HL-60 (cell line): ENCODE measurements around the gene ACOT12.

Experiments used
- DNase-seq, 2 experiments: peaks; one replicate each; pipeline ENCODE4 v3.0.0-alpha.2; 2010 to 2020; ENCODE audit warnings: low read depth in 1 of 2, low spot score in 1 of 2
- H3K27ac ChIP-seq: fragments of 250-450 bp; sonication (Bioruptor Pico); replicated peaks from 2 replicates; pipeline ENCODE4 v1.5.1; 2020; ENCODE audit warnings: mild to moderate bottlenecking, moderate library complexity
- H3K27me3 ChIP-seq: fragments of 250-450 bp; sonication (Bioruptor Pico); 2 replicates; pipeline ENCODE4 v1.5.1; 2021; ENCODE audit warnings: mild to moderate bottlenecking, moderate library complexity; ENCODE audit not compliant: insufficient read depth, poor library complexity, severe bottlenecking
- H3K4me3 ChIP-seq: replicated peaks from 2 replicates; pipeline ENCODE4 v1.5.1; 2011; ENCODE audit warnings: mild to moderate bottlenecking, control low read depth, low read length; ENCODE audit not compliant: insufficient read depth
- CTCF ChIP-seq: IDR thresholded peaks from one replicate; pipeline ENCODE4 v1.5.1; 2011; ENCODE audit warnings: low read length, control low read depth, inconsistent platforms; ENCODE audit not compliant: insufficient read depth
- GABPA ChIP-seq: IDR thresholded peaks from 2 replicates; pipeline ENCODE4 v1.6.1; 2012; ENCODE audit warnings: low read depth
- POLR2AphosphoS5 ChIP-seq: IDR thresholded peaks from 2 replicates; pipeline ENCODE4 v1.6.1; 2012; ENCODE audit warnings: low read depth
- SPI1 ChIP-seq: IDR thresholded peaks from 2 replicates; pipeline ENCODE4 v1.6.1; 2012; ENCODE audit warnings: low read depth, mild to moderate bottlenecking, borderline replicate concordance
- TF ChIP-seq, protein P1 (sequence below): IDR thresholded peaks from 2 replicates; pipeline ENCODE4 v1.6.1; 2012; ENCODE audit warnings: low read depth; ENCODE audit not compliant: insufficient replicate concordance

Gene ACOT12

DNA sequence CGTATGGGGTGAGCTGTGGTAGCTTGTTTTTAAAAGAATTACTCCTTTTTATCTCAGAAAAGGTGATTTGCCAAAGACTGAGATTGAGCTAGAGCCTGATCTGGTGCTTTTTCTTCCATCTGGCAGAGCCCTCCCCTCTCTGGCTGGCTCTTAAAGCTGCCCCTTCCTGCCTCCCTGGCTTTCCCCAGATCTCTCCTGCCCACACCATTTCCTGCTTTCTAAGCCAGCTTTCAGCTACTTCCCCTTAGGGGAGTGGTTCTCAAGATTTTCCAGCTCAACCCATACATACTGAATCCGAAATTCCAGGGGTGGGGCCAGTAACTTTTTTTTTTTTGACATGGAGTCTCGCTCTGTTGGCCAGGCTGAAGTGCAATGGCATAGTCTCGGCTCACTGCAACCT lies 4.8 kb upstream of the ACOT12 start:
- DNase-seq = no peak
- TF ChIP-seq, protein P1, sequence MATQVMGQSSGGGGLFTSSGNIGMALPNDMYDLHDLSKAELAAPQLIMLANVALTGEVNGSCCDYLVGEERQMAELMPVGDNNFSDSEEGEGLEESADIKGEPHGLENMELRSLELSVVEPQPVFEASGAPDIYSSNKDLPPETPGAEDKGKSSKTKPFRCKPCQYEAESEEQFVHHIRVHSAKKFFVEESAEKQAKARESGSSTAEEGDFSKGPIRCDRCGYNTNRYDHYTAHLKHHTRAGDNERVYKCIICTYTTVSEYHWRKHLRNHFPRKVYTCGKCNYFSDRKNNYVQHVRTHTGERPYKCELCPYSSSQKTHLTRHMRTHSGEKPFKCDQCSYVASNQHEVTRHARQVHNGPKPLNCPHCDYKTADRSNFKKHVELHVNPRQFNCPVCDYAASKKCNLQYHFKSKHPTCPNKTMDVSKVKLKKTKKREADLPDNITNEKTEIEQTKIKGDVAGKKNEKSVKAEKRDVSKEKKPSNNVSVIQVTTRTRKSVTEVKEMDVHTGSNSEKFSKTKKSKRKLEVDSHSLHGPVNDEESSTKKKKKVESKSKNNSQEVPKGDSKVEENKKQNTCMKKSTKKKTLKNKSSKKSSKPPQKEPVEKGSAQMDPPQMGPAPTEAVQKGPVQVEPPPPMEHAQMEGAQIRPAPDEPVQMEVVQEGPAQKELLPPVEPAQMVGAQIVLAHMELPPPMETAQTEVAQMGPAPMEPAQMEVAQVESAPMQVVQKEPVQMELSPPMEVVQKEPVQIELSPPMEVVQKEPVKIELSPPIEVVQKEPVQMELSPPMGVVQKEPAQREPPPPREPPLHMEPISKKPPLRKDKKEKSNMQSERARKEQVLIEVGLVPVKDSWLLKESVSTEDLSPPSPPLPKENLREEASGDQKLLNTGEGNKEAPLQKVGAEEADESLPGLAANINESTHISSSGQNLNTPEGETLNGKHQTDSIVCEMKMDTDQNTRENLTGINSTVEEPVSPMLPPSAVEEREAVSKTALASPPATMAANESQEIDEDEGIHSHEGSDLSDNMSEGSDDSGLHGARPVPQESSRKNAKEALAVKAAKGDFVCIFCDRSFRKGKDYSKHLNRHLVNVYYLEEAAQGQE = no peak
- TF ChIP-seq POLR2AphosphoS5 (no peak), SPI1 (no peak), GABPA (no peak), CTCF (no peak)
- Histone ChIP-seq H3K4me3 (no peak overlapping the region), H3K27me3 (no peaks in the 10 kb centered on the region), H3K27ac (no peak overlapping the region)

- peaks cover 3% of the 10 kb centered on the region for H3K27me3 ChIP-seq
- no peak overlapping the region for H3K27ac ChIP-seq
- TF ChIP-seq SPI1 = no peak
- TF ChIP-seq CTCF = no peak
- TF ChIP-seq POLR2AphosphoS5 = no peak
- H3K4me3 ChIP-seq = no peak overlapping the region
- DNase-seq = no peak
Observed at GRCh38 chr5:81397176-81397575, 3.2 kb upstream of the ACOT12 start.

DNA sequence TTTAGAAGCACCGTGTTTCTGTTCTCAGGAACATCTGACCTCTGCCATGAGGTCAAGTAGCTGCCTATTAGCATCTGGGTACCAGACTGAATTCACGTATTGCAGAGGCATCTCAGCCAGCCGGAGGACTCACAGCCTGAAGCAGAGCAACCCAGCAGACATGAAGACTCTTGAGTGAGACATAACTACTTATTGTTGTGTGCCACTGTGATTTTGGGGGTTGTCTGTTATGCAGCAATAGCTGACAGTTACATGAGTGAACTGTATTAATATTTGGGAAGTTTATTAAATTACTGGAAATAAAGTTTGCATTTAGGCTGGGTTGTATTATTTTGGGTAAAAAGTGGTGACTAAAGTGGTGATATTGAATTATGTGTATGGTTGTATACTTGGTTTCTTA lies 1.3 kb upstream of the ACOT12 start:
- DNase-seq = no peak
- TF ChIP-seq, protein P1 = no peak
- TF ChIP-seq GABPA (no peak), CTCF (no peak), POLR2AphosphoS5 (no peak), SPI1 (no peak)
- H3K4me3 ChIP-seq = no peak overlapping the region

GRCh38 chr5:81393430-81393782 lies 528 bp downstream of the ACOT12 start:
- no peak for TF ChIP-seq CTCF
- TF ChIP-seq POLR2AphosphoS5 = no peak
- no peak for TF ChIP-seq GABPA
- TF ChIP-seq, protein P1 = no peak
- no peak for TF ChIP-seq SPI1
- Histone ChIP-seq H3K27ac (no peak overlapping the region), H3K27me3 (peaks cover 3% of the 10 kb centered on the region), H3K4me3 (no peak overlapping the region)
- no peak for DNase-seq

More for the DNA sequence above, 1.3 kb upstream of the ACOT12 start:
- H3K27me3 ChIP-seq = peaks cover 3% of the 10 kb centered on the region
- no peak overlapping the region for H3K27ac ChIP-seq
